Small intestine (tissue), 7 donors: ENCODE results near the gene RAB37. TPM values are rescaled to one million over a fixed set of nuclear protein-coding genes. Genes with fewer than 3 reads are reported as not detected.
A peak's percentile ranks its signal among the peaks of the same experiment; 100 is the strongest.

Experiments
- DNase-seq, 2 donors: peaks; one replicate each; pipeline versions ENCODE4 v3.0.0 to v3.0.0-alpha.2; 2013
- FAIRE-seq: peaks from 2 replicates; lab custom pipeline; 2012; peaks lifted over from hg19 to GRCh38; lab: Jason Lieb, UNC
- H3K27ac ChIP-seq, 3 donors: one replicate each; pipeline ENCODE4 v1.5.1; 2013; ENCODE audit warnings: low read length in 2 of 3, mild to moderate bottlenecking in 2 of 3, control low read depth in 1 of 3, inconsistent platforms in 1 of 3, low read depth in 1 of 3, moderate library complexity in 1 of 3
- H3K27me3 ChIP-seq, 3 donors: one replicate each; pipeline ENCODE4 v1.6.1; 2013; ENCODE audit warnings: low read length in 3 of 3, inconsistent platforms in 1 of 3; ENCODE audit not compliant: control insufficient read depth in 3 of 3, insufficient read depth in 3 of 3
- H3K36me3 ChIP-seq, 3 donors: one replicate each; pipeline ENCODE4 v1.6.1; 2013; ENCODE audit warnings: low read length in 3 of 3, inconsistent platforms in 1 of 3, low read depth in 1 of 3, mild to moderate bottlenecking in 1 of 3, moderate library complexity in 1 of 3; ENCODE audit not compliant: control insufficient read depth in 3 of 3, insufficient read depth in 2 of 3
- H3K4me1 ChIP-seq, 3 donors: one replicate each; pipeline ENCODE4 v1.6.1; 2013; ENCODE audit warnings: low read length in 2 of 3, inconsistent platforms in 1 of 3, low read depth in 1 of 3, mild to moderate bottlenecking in 1 of 3, moderate library complexity in 1 of 3; ENCODE audit not compliant: control insufficient read depth in 3 of 3, insufficient read depth in 2 of 3
- H3K4me3 ChIP-seq, 3 donors: one replicate each; pipeline ENCODE4 v1.5.1; 2013; ENCODE audit warnings: low read length in 3 of 3, control low read depth in 1 of 3, inconsistent platforms in 1 of 3, low read depth in 1 of 3, mild to moderate bottlenecking in 1 of 3, moderate library complexity in 1 of 3
- H3K9me3 ChIP-seq, 2 donors: one replicate each; pipeline ENCODE4 v1.6.1; 2013; ENCODE audit warnings: low read depth in 1 of 2, low read length in 1 of 2; ENCODE audit not compliant: control insufficient read depth in 2 of 2, insufficient read depth in 1 of 2
- WGBS, 3 donors: extraction: QIAGEN DNeasy Blood & Tissue Kit; methylation state at CpG; one replicate each; pipeline ENCODE4 v1.1.7; 2013; 5-methylcytosine and 5-hydroxymethylcytosine counted together
- polyA plus RNA-seq, 4 donors: library from polyadenylated mRNA; stranded (reverse) in 3 of 4; unstranded in 1 of 4; fragments of 200-250 nt in 3 of 4; fragments of 120-200 nt in 1 of 4; gene quantifications; one replicate each; pipeline versions ENCODE4 v1.2.1 to v1.2.3, GENCODE V29; 2013
- donor health status: healthy with polysubstance abuse.
- donor health status: control.
- donor health status: control.
- donor health status: Bipolar disorder and iron deficiency.
- donor health status: healthy.

Gene RAB37
- polyA plus RNA-seq, 4 donors = 1.8 to 18.7 (median 4.1) TPM

DNA sequence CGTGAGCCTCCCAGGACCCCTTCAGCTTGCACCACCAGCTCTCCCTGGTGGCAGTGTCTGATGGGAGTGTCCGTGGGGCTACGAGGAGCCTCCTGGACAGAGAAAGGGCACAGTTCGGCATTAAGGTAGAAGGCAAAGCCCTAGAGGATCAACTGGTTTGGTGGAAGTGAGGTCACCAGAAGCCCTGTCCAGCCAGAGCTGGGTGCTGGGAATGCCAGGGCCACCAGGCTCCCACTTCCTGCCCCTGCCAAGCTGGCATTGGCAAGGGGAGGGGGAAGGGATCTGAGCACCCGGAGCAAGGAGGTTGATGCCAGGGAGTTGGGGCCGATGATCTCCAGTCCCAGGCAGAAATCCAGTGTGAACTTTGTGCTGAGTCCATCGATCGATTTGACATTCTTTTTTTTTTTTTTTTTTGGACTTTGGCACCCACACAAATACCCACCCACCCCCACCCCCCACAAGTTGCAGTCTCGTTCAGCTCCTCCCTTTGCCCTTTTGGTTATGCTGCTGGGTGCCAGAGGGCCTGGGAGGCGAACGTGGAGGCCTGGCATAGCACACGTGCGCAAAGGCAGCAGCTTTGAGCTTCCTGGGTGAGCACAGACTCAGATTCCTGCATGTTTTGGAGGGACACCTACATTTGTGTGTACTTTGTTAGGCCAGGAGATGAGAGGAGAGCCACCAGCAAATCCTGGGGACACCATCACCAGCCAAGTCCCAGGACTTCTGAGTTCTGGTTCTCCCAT, 13.4 kb downstream of the RAB37 start:
- Histone ChIP-seq H3K9me3 (peaks cover 0 to 4% of the 10 kb centered on the region in 2 donors), H3K36me3 (peaks cover 0 to 59% (median 5%) of the 10 kb centered on the region in 3 donors), H3K4me3 (peak overlapping the region; percentile 97 to 98 (median 97)), H3K27me3 (no peaks in the 10 kb centered on the region), H3K4me1 (peaks cover 9 to 69% (median 14%) of the 10 kb centered on the region in 3 donors), H3K27ac (peak overlapping the region; percentile 91 to 99 (median 97))
- 7 to 32% (median 11%) methylated on average over 13 of the region's 13 CpGs for WGBS, 3 donors
- FAIRE-seq = no peak
- DNase-seq = peak; percentile 89 to 97

DNA sequence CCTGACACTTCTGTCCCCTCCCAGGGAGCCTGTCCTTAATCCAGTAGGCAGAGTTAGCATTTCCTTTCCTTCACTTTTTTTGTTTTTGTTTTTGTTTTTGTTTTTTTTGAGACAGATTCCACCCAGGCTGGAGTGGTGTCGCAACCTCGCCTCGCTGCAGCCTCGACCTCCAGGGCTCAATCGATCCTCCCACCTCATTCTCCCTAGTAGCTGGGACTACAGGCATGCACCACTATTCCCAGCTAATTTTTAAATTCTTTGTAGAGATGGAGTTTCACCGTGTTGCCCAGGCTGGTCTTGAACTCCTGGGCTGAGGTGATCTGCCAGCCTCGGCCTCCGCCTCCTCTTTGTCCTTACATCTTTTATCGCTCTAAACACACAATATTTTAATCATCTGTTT, 15.4 kb downstream of the RAB37 start:
- no peaks in the 10 kb centered on the region for H3K27me3 ChIP-seq
- H3K4me3 ChIP-seq = no peak overlapping the region
- peak overlapping the region; percentile 84 to 97 (median 91) for H3K27ac ChIP-seq
- H3K9me3 ChIP-seq = peaks cover 0 to 4% of the 10 kb centered on the region in 2 donors
- peaks cover 0 to 77% (median 5%) of the 10 kb centered on the region in 3 donors for H3K36me3 ChIP-seq
- H3K4me1 ChIP-seq = peaks cover 19 to 63% (median 20%) of the 10 kb centered on the region in 3 donors
- peak in 1 of 2 donors; percentile 2 for DNase-seq
- 71 to 84% (median 84%) methylated on average over 9 of the region's 9 CpGs for WGBS, 3 donors
- FAIRE-seq = no peak

DNA sequence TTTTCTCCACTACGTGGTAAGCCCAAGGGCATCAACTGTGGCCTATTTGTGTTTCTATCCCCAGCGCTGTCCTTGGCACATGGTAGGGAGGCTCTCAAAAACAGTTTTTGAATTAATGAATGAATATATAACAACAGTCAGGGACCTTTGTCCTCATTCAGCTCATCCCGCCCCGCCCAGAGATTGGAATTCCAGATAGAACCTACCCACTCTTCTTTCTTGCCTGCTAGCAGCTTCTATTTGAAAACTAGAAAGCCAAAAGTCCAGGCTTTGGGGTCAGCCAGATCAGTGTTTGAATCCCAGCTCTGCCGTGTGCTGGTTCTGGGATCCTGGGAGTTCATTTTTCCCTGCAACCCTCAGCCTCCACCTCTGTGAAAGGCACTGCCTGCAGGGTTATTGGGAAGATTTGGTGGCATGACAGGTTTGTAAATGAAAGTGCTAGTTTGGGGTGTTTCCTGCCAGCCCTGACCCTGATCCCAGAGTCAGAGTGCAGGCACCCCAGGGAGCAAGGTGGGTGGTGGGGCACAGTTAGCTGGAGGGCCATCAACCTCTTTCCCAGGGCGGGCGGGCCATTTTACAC, 15.9 kb downstream of the RAB37 start:
- peaks cover 0 to 82% (median 5%) of the 10 kb centered on the region in 3 donors for H3K36me3 ChIP-seq
- H3K4me1 ChIP-seq = peaks cover 24 to 63% (median 24%) of the 10 kb centered on the region in 3 donors
- no peaks in the 10 kb centered on the region for H3K27me3 ChIP-seq
- FAIRE-seq = no peak
- 70 to 85% (median 78%) methylated on average over 7 of the region's 7 CpGs for WGBS, 3 donors
- peak; percentile 55 to 82 for DNase-seq
- H3K4me3 ChIP-seq = peak overlapping the region in 1 of 3 donors; percentile 35
- peak overlapping the region; percentile 84 to 97 (median 91) for H3K27ac ChIP-seq
- peaks cover 0 to 4% of the 10 kb centered on the region in 2 donors for H3K9me3 ChIP-seq

GRCh38 chr17:74754832-74755231, 17.8 kb downstream of the RAB37 start:
- Histone ChIP-seq H3K27me3 (no peaks in the 10 kb centered on the region), H3K36me3 (peaks cover 0 to 95% (median 5%) of the 10 kb centered on the region in 3 donors), H3K27ac (peak overlapping the region in 1 of 3 donors; percentile 24), H3K4me3 (no peak overlapping the region), H3K4me1 (peaks cover 33 to 82% (median 39%) of the 10 kb centered on the region in 3 donors), H3K9me3 (peaks cover 0 to 4% of the 10 kb centered on the region in 2 donors)
- no peak for FAIRE-seq
- peak in 1 of 2 donors; percentile 50 for DNase-seq
- 61 to 90% (median 82%) methylated on average over 3 of the region's 3 CpGs for WGBS, 3 donors

- FAIRE-seq (no peak), DNase-seq (no peak)
- Histone ChIP-seq H3K9me3 (peaks cover 0 to 4% of the 10 kb centered on the region in 2 donors), H3K4me1 (peaks cover 40 to 89% (median 44%) of the 10 kb centered on the region in 3 donors), H3K36me3 (peaks cover 0 to 96% (median 5%) of the 10 kb centered on the region in 3 donors), H3K27ac (no peak overlapping the region), H3K27me3 (no peaks in the 10 kb centered on the region), H3K4me3 (no peak overlapping the region)
- WGBS, 3 donors = 83 to 90% (median 84%) methylated on average over 8 of the region's 8 CpGs
Observed at GRCh38 chr17:74755533-74755932, 18.5 kb downstream of the RAB37 start.

- peak overlapping the region; percentile 85 to 92 (median 90) for H3K27ac ChIP-seq
- no peak for DNase-seq
Observed at GRCh38 chr17:74756891-74757290, 19.8 kb downstream of the RAB37 start.

GRCh38 chr17:74757502-74757901, 20.4 kb downstream of the RAB37 start:
- H3K4me3 ChIP-seq = peak overlapping the region in 2 of 3 donors; percentile 17 to 37
- no peaks in the 10 kb centered on the region for H3K27me3 ChIP-seq
- DNase-seq = peak in 1 of 2 donors; percentile 63
- H3K9me3 ChIP-seq = peaks cover 0 to 4% of the 10 kb centered on the region in 2 donors
- peaks cover 37 to 90% (median 49%) of the 10 kb centered on the region in 3 donors for H3K4me1 ChIP-seq
- WGBS, 3 donors = 23 to 43% (median 34%) methylated on average over 3 of the region's 3 CpGs
- peaks cover 2 to 98% (median 5%) of the 10 kb centered on the region in 3 donors for H3K36me3 ChIP-seq
- H3K27ac ChIP-seq = peak overlapping the region; percentile 85 to 92 (median 90)
- no peak for FAIRE-seq

More at GRCh38 chr17:74756891-74757290, 19.8 kb downstream of the RAB37 start:
- no peak for FAIRE-seq
- peaks cover 41 to 90% (median 50%) of the 10 kb centered on the region in 3 donors for H3K4me1 ChIP-seq
- peaks cover 0 to 4% of the 10 kb centered on the region in 2 donors for H3K9me3 ChIP-seq
- H3K4me3 ChIP-seq = peak overlapping the region in 1 of 3 donors; percentile 2
- WGBS, 3 donors = 40 to 65% (median 54%) methylated on average over 3 of the region's 3 CpGs
- H3K36me3 ChIP-seq = peaks cover 0 to 98% (median 5%) of the 10 kb centered on the region in 3 donors
- no peaks in the 10 kb centered on the region for H3K27me3 ChIP-seq
